Measurements from ENCODE around the gene GSTM3.

- TF ChIP-seq CTCF (IDR thresholded peaks at IDR 0.05): no peak
- no peak for TF ChIP-seq POLR2AphosphoS5 (IDR thresholded peaks at IDR 0.05)
Measured at GRCh38 chr1:109787845-109788601, 47.2 kb upstream of the GSTM3 start.

Data from stomach (tissue), 4 donors.